Inflammatory macrophage (primary cell): ENCODE results near the gene RFX1.

Experiments
- DNase-seq, 2 donors: peaks; one replicate each; pipeline ENCODE4 v3.0.0-alpha.2; 2020 to 2022

Gene RFX1

DNA sequence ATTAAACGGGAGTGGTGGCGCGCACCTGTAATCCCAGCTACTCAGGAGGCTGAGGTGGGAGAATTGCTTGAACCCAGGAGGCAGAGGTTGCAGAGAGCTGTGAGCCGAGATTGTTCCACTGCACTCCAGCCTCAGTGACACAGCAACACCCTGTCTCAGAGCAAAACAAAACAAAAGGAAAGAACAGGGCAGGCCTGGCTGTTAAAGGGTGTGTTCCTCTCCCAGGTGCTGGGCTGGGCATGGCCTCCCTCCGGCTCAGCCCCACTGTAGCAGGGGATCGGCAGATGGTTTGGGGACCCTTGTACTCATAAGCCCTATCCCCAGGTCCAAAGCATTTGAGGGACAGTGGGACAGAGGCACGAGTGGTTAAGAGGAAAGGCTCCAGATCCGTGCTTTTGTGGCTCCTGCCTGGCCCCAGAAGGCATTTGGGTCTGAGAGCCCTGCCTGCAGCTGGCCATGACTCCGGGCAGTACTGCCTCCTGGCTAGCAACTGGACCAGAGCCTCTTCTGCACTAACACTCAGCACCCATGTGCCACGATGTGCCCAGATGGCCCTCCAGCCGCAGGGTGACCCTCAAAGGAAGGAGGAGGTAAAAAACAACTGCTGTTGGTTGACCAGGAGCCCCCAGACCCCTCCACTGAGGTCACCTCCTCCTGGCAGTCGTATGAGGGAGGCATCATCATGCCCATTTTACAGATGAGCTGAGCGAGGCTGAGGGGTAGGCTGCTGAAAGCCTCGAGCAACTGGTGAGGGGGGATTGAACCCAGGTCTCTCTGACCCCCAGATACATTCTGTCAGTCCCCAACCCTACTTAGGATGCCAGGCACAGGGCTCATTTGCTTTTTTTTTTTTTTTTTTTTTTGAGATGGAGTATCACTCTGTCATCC is 10.0 kb downstream of the RFX1 start:
- DNase-seq = no peak

DNA sequence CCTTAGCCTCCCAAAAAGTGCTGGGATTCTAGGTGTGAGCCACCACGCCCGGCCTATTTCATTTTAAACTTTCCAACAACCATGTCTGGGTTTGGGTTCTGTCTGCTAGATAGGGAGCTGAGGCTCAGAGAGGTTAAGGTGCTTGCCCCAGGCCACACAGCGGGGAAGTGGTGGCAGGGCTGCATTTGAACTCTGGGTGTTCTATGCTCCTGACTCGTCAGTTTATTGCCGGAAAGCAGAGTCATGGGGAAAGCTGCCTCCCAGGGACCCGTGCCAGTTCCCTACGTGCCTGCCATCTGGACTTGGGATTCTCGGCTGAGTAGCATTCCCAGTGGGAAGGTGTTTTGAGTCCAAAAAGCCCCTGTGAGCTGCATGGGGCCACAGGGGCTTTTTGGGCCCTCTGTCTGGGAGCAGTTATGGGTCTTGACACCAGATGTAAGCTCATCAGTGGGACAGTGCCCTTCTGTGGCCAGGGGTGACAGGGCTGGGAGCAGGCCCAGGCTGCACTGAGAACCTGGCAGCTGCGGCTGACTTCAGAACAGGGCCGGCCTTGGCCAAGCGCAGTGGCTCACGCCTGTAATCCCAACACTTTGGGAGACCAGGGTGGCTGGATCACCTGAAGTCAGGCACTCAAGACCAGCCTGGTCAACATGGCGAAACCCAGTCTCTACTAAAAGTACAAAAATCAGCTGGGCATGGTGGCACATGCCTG is 10.9 kb downstream of the RFX1 start:
- DNase-seq = no peak

DNA sequence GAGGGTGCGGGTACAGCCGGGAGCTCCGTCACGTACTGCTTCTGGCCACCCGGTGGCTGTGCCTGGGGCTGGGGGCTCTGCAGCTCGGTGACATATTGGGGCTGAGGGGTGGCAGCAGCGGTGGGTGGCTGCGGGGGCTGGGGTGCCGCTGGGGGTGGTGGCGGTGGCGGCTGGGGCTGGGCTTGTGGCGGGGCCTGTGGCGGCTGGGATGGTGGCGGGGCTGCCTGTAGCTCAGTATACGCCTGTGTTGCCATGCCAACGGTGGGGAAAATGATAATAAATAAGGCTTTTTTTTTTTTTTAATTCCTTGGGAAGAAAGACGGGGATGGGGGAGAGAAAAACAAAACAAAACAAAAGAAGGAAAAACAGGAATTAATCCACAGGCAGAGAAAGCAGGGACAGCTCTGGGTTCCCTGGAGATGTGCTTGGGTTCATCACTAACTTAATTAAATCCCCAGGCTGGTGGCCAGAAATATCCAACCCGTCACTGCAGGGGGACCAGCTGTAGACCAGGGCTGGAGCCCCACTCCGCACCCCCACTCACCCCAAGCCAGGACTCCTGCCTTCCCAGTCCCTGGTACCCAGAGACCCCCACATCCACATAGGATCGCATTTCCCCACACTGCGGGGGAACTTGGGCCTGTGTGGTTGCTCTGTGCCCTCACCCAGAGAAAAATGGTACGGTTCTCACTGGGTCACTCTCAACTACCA is 12.4 kb downstream of the RFX1 start:
- DNase-seq = no peak

DNA sequence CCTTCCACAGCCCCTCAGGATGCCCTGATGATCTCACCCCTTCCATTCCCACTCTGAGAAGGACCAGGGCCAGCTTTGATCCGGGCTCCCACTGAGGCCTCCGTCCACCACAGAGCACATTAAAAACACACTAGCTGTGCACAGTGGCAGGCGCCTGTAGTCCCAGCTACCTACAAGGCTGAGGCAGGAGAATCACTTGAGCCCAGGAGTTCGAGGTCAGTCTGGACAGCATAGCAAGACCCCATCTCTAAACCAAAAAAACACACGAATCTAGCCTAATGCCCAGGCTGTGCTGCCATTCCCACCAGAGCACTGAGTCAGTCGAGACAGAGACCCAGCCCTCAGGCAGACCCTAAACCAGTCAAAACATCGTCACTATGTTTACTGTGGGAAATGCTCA is 14.1 kb downstream of the RFX1 start:
- DNase-seq = no peak

DNA sequence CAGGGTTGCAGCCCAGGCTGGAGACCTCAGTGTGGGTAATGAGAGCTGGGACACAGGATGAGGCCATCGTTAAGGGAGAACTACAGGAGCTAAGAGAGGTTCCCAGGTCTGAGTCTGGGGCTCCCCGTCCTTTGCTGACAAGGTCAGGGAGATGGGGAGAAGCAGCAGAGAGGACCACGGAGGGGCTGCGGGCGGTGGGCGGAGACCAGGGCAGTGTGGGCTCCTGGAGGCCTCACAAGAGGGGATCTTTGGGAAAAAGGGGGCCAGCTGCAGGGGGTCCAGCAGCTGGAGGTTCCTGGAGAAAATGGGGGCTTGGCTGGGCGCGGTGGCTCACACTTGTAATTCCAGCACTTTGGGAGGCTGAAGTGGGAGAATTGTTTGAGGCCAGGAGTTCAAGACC is 16.0 kb downstream of the RFX1 start:
- no peak for DNase-seq

DNA sequence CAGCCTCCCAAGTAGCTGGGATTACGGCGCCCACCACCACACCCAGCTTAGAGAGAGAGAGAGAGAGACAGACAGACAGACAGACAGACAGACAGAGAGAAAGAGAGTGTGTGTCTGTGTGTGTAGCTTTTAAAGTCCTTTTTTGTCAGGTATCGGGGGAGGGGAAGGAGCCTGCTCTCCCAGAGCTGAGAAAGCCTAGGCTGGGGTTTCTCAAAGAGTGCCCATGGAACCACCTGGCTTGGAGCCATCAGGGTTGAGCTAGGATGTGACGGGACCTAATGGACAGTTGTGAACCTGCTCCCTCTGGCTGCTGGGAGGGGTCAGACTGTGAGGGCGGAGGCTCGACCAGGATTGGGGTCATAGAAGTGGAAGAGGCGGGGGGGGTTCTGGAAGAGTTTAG is 16.6 kb downstream of the RFX1 start:
- no peak for DNase-seq

DNA sequence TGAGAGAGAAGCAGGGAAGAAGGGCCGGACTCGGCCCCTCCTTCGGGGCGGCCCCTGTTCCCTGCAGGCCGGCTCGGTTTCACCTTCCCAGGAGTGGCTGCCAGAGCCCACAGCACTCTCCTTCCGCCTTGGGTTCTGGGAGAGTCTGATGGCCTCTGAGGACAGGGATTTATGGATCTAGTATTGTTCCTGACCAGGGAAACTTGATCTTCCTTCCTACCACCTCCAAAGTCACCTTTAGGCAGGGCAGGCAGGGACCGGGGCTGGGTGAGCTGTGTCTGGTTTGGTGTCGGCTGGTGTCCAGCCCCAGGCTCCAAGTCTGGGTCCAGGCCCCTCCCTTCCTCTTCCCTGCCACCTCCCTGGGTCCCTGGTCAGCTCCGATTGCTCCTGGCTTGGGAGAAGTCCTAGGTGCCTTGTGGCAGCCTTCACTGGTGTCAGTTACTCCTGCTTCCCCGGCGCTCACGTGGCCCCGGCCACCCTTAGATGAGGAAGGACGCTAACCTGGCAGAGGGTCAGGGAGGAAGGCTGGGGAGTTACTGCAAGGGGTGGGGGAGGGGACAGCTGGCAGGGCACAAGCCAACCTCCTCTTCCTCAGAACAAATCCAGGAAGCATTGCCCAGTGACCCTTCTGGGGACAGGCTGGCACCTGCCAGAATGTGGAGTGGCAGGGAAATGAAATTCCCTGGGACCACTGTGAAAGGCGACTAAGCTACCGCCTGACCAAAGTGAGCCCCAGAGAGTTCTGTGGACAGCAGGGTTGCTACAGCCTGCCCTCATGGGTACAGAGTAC is 18.8 kb downstream of the RFX1 start:
- peak; percentile 31 to 45 for DNase-seq

DNA sequence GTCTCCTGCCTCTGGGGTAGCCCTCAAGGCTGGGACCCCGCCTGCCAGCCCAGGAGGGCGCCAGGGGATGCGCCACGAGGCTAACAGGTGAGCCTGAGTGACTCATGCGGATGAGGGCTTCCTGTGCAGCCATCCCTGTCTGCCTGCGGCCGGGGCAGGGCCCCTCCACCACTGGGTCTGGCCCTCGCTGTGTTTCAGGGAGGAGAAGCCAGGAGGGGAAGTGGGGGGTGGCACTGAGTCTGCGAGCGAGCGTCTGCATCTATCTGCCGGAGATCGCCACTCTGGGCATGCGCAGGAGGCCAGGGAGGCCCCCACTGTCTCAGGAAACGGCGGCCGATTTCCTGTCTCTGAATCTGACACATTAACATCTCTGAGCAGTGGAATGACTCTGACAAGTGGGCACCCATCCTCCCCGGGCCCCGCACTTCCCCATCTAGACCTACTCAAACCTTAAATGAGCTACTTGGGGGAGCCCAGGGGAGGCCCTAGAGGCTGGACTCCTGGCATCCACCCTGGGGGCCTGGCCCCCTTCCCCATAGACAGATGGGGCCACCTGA is 19.7 kb downstream of the RFX1 start:
- DNase-seq = peak; percentile 94

DNA sequence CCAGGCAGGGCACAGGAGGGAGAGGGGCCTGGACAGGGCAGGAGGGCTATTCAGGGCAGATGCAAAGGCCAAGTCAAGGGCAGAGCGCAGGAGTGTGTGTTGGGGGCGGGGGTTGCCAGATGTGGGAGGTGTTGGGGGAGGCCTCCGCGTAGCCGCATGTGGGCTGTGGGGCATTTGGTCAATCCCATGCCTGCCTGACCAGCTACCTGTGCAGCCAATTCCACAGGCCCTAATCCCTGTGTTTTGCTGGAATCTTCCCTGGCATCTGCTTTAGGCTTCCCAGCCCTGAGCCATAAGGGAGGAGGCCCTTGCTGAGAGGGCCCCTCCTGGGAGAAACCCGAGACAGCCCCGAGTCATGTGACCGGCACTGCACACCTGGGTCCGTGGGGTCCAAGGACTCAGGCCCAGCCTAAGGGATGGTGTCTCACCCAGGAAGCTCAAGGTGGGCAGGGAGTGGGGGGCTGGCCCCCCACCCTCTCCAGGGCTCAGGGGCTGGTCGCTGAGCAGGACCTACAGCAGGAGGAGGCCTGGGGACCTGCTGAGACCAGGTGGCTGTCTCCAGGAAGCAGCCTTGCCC is 20.3 kb downstream of the RFX1 start:
- DNase-seq = no peak

DNA sequence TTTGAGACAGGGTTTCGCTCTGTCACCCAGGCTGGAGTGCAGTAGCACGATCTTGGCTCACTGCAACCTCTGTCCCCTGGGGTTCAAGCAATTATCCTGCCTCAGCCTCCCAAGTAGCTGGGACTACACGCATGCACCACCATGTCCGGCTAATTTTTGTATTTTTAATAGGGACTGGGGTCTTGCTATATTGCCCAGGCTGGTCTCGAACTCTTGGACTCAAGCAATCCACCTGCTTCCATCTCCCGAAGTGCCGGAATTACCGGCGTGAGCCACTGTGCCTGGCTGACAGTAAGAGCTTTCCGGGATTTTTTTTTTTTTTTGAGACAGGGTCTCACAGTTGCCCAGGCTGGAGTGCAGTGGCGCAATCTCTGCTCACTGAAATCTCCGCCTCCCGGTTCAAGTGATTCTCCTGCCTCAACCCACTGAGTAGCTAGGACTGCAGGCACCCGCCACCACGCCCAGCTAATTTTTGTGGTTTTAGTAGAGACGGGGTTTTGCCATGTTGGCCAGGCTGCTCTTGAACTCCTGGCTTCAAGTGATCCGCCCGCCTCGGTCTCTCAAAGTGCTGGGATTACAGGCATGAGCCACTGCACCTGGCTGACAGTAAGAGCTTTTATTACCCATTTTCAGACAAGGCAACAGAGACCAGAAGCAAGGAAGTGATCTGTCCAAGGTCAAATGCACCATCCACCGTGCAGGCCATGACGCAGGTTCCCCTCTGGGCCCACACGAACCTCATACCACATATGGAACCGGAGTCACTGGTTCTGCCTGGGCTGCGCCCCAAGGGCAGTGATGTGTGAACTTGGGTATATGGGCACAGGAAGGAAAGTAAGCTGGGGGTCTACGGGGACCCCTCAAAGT is 21.0 kb downstream of the RFX1 start:
- peak; percentile 21 to 66 for DNase-seq

DNA sequence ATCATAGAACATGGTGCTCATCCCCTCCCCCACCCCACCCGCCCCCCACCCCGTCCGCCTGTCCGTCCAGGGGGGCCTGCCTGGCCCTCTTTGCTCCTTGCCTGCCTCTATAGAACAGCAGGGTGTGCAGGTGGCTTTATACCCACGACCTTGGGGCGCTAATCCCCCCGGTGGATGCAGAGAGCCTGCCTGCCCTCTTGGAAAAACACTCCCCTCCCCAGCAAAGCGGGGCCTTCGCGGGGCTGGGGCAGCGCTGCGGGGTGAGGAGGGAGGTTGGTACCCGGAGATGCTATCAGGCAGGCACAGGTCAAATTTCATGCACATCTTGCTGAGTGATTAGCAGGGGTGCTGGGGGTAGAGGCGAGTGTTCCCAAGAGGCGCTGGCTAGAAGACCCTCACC is 21.9 kb downstream of the RFX1 start:
- no peak for DNase-seq

DNA sequence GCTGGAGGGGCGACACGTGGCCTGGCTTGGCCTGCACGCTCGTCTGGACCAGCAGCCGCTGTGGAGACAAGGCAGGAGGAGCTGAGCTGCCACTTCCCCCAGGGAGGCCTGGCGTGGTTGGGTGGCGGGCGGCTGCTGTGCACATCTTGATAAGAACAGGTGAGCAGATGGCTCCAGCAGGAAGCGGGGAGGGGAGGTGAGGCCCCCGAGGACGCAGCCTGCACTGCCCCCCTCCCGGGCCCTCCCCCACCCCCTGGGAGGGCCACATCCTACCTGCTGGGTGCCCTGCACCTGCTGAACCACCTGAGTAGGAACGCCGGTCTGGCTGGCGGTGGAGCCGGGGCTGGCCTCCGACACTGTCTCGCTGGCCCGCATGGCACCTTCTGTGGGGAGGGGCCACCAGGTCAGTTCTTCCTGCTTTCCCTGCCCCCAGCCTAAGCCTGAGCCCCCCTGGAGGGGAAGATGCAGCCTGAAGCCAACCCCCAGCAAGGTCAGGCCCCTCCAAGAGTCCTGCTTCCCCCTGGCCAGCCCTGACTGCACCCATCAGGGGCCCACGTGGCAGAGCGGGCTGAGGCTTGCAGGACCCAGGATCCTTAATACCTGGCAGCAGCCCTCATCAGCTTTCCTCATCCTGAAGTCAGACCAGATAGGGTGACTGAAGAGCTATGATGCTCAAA is 22.8 kb downstream of the RFX1 start:
- no peak for DNase-seq

DNA sequence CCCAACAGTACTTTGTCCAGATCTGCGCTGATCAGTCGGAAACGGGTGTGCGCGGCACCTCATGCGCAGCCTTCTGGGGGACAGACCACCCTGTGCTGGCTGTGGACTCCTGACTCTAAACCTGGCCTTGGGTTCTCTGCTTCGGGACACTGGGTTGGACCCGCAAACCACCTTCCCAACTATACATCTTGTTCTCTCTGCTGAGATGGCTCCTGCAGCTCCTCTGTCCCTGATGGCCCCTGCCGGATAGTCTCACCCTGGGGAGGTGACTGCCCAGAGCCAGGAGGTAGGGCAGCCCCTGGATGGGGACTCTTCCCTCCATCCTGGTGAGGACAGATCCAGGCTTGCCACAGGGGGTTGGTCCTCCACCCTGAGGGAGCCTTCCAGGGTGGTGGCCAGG is 23.3 kb downstream of the RFX1 start:
- DNase-seq = no peak

DNA sequence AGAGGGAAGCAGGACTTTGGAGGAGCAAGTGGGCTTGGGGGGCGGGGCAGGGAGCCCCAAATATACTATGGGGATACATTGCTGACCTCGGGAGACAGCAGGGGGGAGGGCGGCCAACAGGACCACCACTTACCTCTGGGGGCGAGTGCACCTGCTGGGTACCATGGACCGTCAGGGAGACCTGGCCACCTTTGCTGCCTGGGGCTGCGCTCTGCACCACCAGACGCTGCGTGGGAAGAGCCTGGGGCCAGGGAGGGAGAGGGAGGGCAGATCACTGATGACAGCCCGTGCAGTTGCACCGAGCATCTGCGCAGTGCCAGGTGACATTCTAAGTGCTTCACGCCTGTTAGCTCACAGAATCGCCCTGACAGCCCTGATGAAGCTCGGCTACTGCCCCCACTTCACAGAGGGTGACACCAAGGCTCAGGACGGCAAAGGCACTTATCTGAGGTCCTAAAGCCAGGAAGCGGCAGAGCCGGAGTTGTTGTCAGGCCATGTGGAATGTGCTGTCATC is 24.1 kb downstream of the RFX1 start:
- no peak for DNase-seq

DNA sequence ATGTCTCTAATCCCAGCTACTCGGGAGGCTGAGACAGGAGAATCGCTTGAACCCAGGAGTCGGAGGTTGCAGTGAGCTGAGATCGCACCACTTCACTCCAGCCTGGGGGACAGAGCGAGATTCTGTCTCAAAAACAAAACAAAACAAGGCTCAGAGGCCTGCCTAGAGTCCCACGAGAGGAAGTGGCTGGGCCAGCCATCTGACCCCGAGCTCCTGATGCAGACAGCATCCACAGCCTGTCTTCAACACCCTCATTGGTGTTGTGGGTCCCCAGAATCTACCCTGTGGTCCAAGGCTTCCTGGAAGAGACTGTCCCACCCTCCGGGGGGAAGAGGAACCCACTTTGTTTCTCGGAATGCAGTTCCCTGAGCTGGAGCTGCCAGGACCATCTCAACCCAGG is 24.7 kb downstream of the RFX1 start:
- no peak for DNase-seq

DNA sequence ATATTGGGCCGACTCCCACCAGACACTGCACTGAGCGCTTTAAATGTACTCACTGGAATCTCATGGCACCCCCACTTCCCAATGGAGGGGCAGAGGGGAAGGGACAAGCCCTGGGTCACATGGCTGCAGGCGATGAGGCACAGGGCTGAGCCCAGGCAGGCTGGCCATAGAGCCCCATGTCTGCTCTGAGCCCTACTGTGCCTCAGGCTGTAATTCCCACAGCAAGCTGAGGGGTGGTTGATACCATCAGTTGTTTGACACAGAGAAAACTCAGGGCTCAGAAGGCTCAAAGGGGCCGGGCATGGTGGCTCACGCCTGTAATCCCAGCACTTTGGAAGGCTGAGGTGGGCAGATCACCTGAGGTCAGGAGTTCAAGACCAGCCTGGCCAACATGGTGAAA is 25.1 kb downstream of the RFX1 start:
- no peak for DNase-seq

DNA sequence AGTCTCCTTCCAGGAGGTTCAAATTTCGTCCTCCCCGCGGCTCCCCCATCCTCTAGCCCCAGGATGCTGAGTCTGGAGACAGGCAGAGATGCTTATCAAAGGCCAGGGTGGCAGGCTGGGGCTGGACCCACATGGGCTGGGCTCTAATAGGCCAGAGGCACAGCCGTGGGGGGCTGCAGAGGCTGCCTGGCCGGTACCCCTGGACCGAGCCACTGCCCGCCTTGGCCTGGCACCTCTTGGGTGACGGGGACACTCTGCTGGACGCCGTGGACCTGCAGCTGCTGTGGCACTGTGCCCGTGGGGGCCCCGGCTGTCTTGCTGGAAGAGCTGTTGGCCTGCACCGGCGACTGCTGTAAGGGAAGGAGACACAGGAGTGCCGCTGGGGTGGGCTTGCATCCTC is 25.8 kb downstream of the RFX1 start:
- DNase-seq = no peak

DNA sequence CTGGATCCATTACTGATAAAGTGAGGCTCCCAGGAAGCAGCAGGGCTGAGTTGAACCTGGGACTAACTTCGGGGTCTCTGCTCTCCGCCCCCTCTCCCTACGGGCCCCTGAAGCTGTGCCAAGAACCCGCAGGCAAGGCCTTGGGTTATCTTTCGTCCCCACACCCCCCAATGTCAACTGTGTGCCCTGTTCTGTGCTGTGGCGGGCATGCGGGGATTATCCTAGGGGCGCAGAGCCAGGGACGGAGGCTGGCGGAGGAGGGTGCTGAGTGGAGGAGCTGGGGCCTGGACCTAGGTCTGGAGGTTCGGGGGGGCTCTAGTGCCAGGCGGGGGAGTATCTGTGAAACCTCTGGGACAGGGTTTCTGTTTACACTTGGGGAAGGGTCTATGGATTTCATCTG is 26.4 kb downstream of the RFX1 start:
- no peak for DNase-seq

DNA sequence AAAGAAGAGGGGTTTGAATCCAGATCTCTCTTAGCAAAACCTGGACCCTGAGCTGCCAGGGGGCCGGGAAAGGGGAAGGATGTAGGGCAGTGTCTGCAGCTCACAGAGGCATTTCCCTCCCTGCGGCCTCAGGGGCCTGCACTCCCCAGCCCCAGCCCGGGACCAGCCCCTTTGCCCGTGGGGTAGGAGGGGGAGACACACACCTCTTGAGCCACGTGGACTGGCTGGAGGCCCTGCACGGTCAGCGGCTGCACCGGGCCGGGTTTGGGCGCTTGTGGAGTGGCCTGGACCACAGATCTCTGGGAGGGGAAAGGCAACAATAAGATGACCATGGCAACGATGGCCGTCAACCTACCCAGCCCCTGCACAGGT is 26.9 kb downstream of the RFX1 start:
- peak in 1 of 2 donors; percentile 8 for DNase-seq
